H9 (cell line): ENCODE results near the gene DCST1. TPM values are rescaled to one million over a fixed set of nuclear protein-coding genes. Genes with fewer than 3 reads are reported as not detected.

Source experiments
- DNase-seq: peaks from one replicate; pipeline ENCODE4 v3.0.0-alpha.2; 2017
- H2AFZ ChIP-seq: one replicate; pipeline ENCODE4 v1.6.1; 2013; ENCODE audit warnings: mild to moderate bottlenecking, low read length, control low read depth, moderate library complexity
- H2AK5ac ChIP-seq: 2 replicates; pipeline ENCODE4 v1.6.1; 2013; ENCODE audit warnings: low read length, control low read depth, mixed read lengths; ENCODE audit not compliant: insufficient read length
- H2BK120ac ChIP-seq: one replicate; pipeline ENCODE4 v1.6.1; 2013; ENCODE audit warnings: low read depth, mild to moderate bottlenecking, low read length, control low read depth, inconsistent platforms; ENCODE audit not compliant: poor library complexity, severe bottlenecking
- H2BK12ac ChIP-seq: 2 replicates; pipeline ENCODE4 v1.6.1; 2013; ENCODE audit warnings: low read length, control low read depth, mixed read lengths, low read depth; ENCODE audit not compliant: insufficient read length
- H2BK15ac ChIP-seq: 2 replicates; pipeline ENCODE4 v1.6.1; 2013; ENCODE audit warnings: low read depth, low read length, control low read depth
- H2BK20ac ChIP-seq: one replicate; pipeline ENCODE4 v1.6.1; 2013; ENCODE audit warnings: low read depth, mild to moderate bottlenecking, low read length, control low read depth, inconsistent platforms; ENCODE audit not compliant: poor library complexity, severe bottlenecking
- H2BK5ac ChIP-seq: 2 replicates; pipeline ENCODE4 v1.6.1; 2013; ENCODE audit warnings: low read length, control low read depth, mixed read lengths; ENCODE audit not compliant: insufficient read length
- H3K14ac ChIP-seq: 2 replicates; pipeline ENCODE4 v1.6.1; 2013; ENCODE audit warnings: low read length, control low read depth; ENCODE audit not compliant: insufficient read depth
- H3K18ac ChIP-seq: 2 replicates; pipeline ENCODE4 v1.6.1; 2013; ENCODE audit warnings: low read depth, mild to moderate bottlenecking, mixed read lengths, low read length, control low read depth; ENCODE audit not compliant: insufficient read length
- H3K23ac ChIP-seq: 2 replicates; pipeline ENCODE4 v1.6.1; 2013; ENCODE audit warnings: low read length, control low read depth, mixed read lengths, low read depth; ENCODE audit not compliant: insufficient read length
- H3K23me2 ChIP-seq: 2 replicates; pipeline ENCODE4 v1.6.1; 2013; ENCODE audit warnings: low read depth, mild to moderate bottlenecking, mixed read lengths, low read length, control low read depth; ENCODE audit not compliant: insufficient read length, poor library complexity, severe bottlenecking
- H3K27ac ChIP-seq: 2 replicates; pipeline ENCODE4 v1.5.1; 2013; ENCODE audit warnings: low read length, control low read depth, mixed read lengths, low read depth; ENCODE audit not compliant: insufficient read length
- H3K27me3 ChIP-seq: 2 replicates; pipeline ENCODE4 v1.6.1; 2013; ENCODE audit warnings: low read length, control low read depth, inconsistent platforms; ENCODE audit not compliant: insufficient read depth
- H3K4ac ChIP-seq: 2 replicates; pipeline ENCODE4 v1.6.1; 2013; ENCODE audit warnings: low read depth, mild to moderate bottlenecking, control low read depth, inconsistent platforms, low read length, moderate library complexity
- H3K4me1 ChIP-seq: 2 replicates; pipeline ENCODE4 v1.6.1; 2013; ENCODE audit warnings: low read length, control low read depth, inconsistent platforms; ENCODE audit not compliant: insufficient read depth
- H3K4me2 ChIP-seq: 2 replicates; pipeline ENCODE4 v1.6.1; 2013; ENCODE audit warnings: low read length, control low read depth, mixed read lengths; ENCODE audit not compliant: insufficient read length, insufficient read depth
- H3K56ac ChIP-seq: 2 replicates; pipeline ENCODE4 v1.6.1; 2013; ENCODE audit warnings: low read depth, mild to moderate bottlenecking, mixed read lengths, low read length, control low read depth; ENCODE audit not compliant: insufficient read length
- H3K79me1 ChIP-seq: 2 replicates; pipeline ENCODE4 v1.6.1; 2013; ENCODE audit warnings: low read depth, mild to moderate bottlenecking, moderate library complexity, low read length, control low read depth, inconsistent platforms; ENCODE audit not compliant: insufficient read depth, poor library complexity, severe bottlenecking
- H3K79me2 ChIP-seq: 2 replicates; pipeline ENCODE4 v1.6.1; 2013; ENCODE audit warnings: low read length, control low read depth, inconsistent platforms; ENCODE audit not compliant: insufficient read depth
- H3K9ac ChIP-seq: 2 replicates; pipeline ENCODE4 v1.6.1; 2013; ENCODE audit warnings: low read length, control low read depth, mixed read lengths; ENCODE audit not compliant: insufficient read length; ENCODE audit errors: extremely low read depth
- H3K9me3 ChIP-seq: one replicate; pipeline ENCODE4 v1.6.1; 2013; ENCODE audit warnings: low read depth, low read length, inconsistent platforms; ENCODE audit not compliant: control insufficient read depth
- H3T11ph ChIP-seq: one replicate; pipeline ENCODE4 v1.6.1; 2013; ENCODE audit warnings: mild to moderate bottlenecking, low read length, control low read depth, inconsistent platforms
- H4K20me1 ChIP-seq: one replicate; pipeline ENCODE4 v1.6.1; 2013; ENCODE audit not compliant: control insufficient read depth, insufficient read length, insufficient read depth
- H4K5ac ChIP-seq: 2 replicates; pipeline ENCODE4 v1.6.1; 2013; ENCODE audit warnings: low read depth, mild to moderate bottlenecking, mixed read lengths, low read length, control low read depth; ENCODE audit not compliant: insufficient read length
- H4K8ac ChIP-seq: replicated peaks from 2 replicates; pipeline ENCODE4 v1.6.1; 2013; ENCODE audit warnings: low read length, control low read depth, mixed read lengths, low read depth; ENCODE audit not compliant: insufficient read length
- H4K91ac ChIP-seq: 2 replicates; pipeline ENCODE4 v1.6.1; 2013; ENCODE audit warnings: low read depth, mild to moderate bottlenecking, moderate library complexity, mixed read lengths, low read length, control low read depth; ENCODE audit not compliant: insufficient read length
- H3K27ac Mint-ChIP-seq, 3 experiments: 2 replicates in 2 of 3; 3 replicates in 1 of 3; pipeline ENCODE4 v1.8.0; 2020 to 2021; ENCODE audit warnings: mixed read lengths in 3 of 3, mild to moderate bottlenecking in 1 of 3, moderate library complexity in 1 of 3
- H3K27me3 Mint-ChIP-seq: 2 replicates; pipeline ENCODE4 v1.8.0; 2021; ENCODE audit warnings: low read depth, mild to moderate bottlenecking, moderate library complexity, mixed read lengths
- H3K36me3 Mint-ChIP-seq, 3 experiments: 2 replicates in 2 of 3; 3 replicates in 1 of 3; pipeline ENCODE4 v1.8.0; 2020 to 2021; ENCODE audit warnings: low read depth in 3 of 3, mixed read lengths in 3 of 3; ENCODE audit not compliant: insufficient read depth in 1 of 3
- H3K4me1 Mint-ChIP-seq, 2 experiments: 2 replicates each; pipeline ENCODE4 v1.8.0; 2020; ENCODE audit warnings: mixed read lengths in 2 of 2
- H3K4me3 Mint-ChIP-seq, 2 experiments: 2 replicates in 1 of 2; 3 replicates in 1 of 2; pipeline ENCODE4 v1.8.0; 2020 to 2021; ENCODE audit warnings: mild to moderate bottlenecking in 2 of 2, mixed read lengths in 2 of 2, moderate library complexity in 1 of 2
- H3K9me3 Mint-ChIP-seq, 2 experiments: 2 replicates in 1 of 2; 3 replicates in 1 of 2; pipeline ENCODE4 v1.8.0; 2020; ENCODE audit warnings: mild to moderate bottlenecking in 2 of 2, mixed read lengths in 2 of 2, moderate library complexity in 1 of 2
- CTCF ChIP-seq: fragments of 200-600 bp; sonication (generic); conservative IDR thresholded peaks from 3 replicates; pipeline ENCODE4 v1.8.0; 2021; ENCODE audit warnings: antibody characterized with exemption, mild to moderate bottlenecking
- WGBS: extraction: QIAGEN DNeasy Blood & Tissue Kit; methylation state at CpG from one replicate; pipeline ENCODE4 v1.1.7; 2013; ENCODE audit warnings: missing lambda C conversion rate, low lambda C conversion rate, mixed read lengths; ENCODE audit not compliant: insufficient read length; ENCODE audit errors: extremely low coverage; 5-methylcytosine and 5-hydroxymethylcytosine counted together
- total RNA-seq: library from RNA; stranded (reverse); gene quantifications from 2 replicates; pipeline ENCODE4 v1.2.1, GENCODE V29; 2021

The DCST1 gene
- total RNA-seq, 1 experiment from 2014 or later, result not detected

DNA sequence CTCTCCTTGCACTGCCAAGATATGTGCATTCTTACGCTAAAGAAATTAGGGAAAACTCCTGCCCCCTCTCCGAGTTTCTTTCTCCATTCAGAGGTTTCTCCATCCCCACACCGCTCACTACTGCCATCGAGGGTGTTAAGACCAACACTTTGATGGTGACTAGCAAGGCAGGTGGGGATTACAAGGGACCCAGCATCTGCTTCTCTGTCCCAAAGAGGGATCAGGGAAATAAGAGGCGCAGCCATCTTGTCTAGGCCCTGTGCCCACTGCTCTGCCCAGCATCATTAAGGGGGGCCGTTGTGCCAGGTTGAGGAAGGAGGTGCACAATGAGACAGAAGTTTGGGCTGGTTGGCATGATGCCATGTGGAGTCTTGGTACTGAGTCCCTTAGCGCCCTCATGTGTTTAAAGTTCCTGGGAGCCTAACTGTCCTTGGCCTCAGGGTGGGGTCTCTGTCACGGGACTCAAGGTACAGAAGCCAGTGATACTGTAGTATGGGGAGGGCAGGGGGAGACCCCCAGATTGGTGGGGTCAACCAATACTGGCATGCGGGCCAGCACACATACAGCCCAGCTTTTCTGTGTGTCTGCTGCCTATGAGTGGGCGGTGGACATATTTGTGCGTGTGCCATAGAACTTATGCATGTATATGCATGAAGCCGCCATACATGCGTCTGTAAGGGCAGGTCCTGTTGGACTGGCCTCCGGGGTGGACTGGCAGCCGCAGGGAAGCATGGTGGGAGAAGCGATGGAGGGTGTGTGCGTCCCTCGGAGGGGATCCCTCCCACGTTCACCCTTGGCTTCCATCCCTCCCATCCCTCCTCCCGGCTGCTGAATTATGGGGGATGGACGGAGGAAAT, 50.5 kb downstream of the DCST1 start:
- Mint-ChIP-seq H3K27ac (no peak overlapping the region), H3K9me3 (peaks cover 0 to 6% of the 10 kb centered on the region in 2 experiments; a peak in 3 of 5 replicates), H3K27me3 (peaks cover 62% of the 10 kb centered on the region), H3K36me3 (0 out of 7 replicates have a peak, but pooled peaks cover 0 to 4% (median 0%) of the 10 kb centered on the region in 3 experiments), H3K4me3 (peak overlapping the region; percentile 94 to 96), H3K4me1 (peaks cover 28 to 48% of the 10 kb centered on the region in 2 experiments)
- Histone ChIP-seq H3T11ph (no peak overlapping the region), H3K9me3 (no peaks in the 10 kb centered on the region), H4K5ac (no peak overlapping the region), H3K9ac (no peak overlapping the region), H2AFZ (no peak overlapping the region), H2BK5ac (no peak overlapping the region), H3K4me2 (peak overlapping the region; percentile 5), H4K91ac (no peak overlapping the region), H2AK5ac (no peak overlapping the region), H3K4ac (no peak overlapping the region), H3K14ac (no peak overlapping the region), H3K27me3 (peaks cover 44% of the 10 kb centered on the region), H2BK15ac (no peak overlapping the region), H4K20me1 (no peaks in the 10 kb centered on the region), H3K56ac (no peak overlapping the region), H3K79me2 (no peaks in the 10 kb centered on the region), H2BK20ac (no peak overlapping the region), H3K18ac (no peak overlapping the region), H3K23ac (no peak overlapping the region), H2BK12ac (no peak overlapping the region), H3K27ac (no peak overlapping the region), H2BK120ac (no peak overlapping the region), H3K4me1 (no peaks in the 10 kb centered on the region), H3K79me1 (no peaks in the 10 kb centered on the region), H4K8ac (no peak overlapping the region), H3K23me2 (peaks cover 29% of the 10 kb centered on the region)
- WGBS, result no CpG with 5 or more reads among the region's 21 CpGs
- no peak for DNase-seq
- no peak for TF ChIP-seq CTCF
